ENCODE results near the gene SUPT5H.

SUPT5H gene

GRCh38 chr19:39408392-39409207 is 36.8 kb upstream of the SUPT5H start:
- in situ Hi-C loops (cut with HindIII; ENCODE audit: low pct_ligation_motif_present, low pct_unique_long_range_greater_than_20kb, low sequenced_read_pairs), result no loop called here
- no peak for DNase-seq

- in situ Hi-C loops (cut with HindIII; ENCODE audit: low pct_ligation_motif_present, low pct_unique_long_range_greater_than_20kb, low sequenced_read_pairs), result no loop called here
- peak; percentile 60 for DNase-seq
Observed at GRCh38 chr19:39409208-39410016, 36.0 kb upstream of the SUPT5H start.

GRCh38 chr19:39410017-39410830 is 35.2 kb upstream of the SUPT5H start:
- in situ Hi-C loops (cut with HindIII; ENCODE audit: low pct_ligation_motif_present, low pct_unique_long_range_greater_than_20kb, low sequenced_read_pairs), result no loop called here
- peak; percentile 46 for DNase-seq

GRCh38 chr19:39410831-39411080 is 34.6 kb upstream of the SUPT5H start:
- in situ Hi-C loops (cut with HindIII; ENCODE audit: low pct_ligation_motif_present, low pct_unique_long_range_greater_than_20kb, low sequenced_read_pairs), result no loop called here

GRCh38 chr19:39411081-39411831 is 34.1 kb upstream of the SUPT5H start:
- peak; percentile 34 for DNase-seq
- in situ Hi-C loops (cut with HindIII; ENCODE audit: low pct_ligation_motif_present, low pct_unique_long_range_greater_than_20kb, low sequenced_read_pairs), result no loop called here

More at GRCh38 chr19:39410831-39411080, 34.6 kb upstream of the SUPT5H start:
- no peak for DNase-seq

GRCh38 chr19:39411832-39412099 is 33.6 kb upstream of the SUPT5H start:
- in situ Hi-C loops (cut with HindIII; ENCODE audit: low pct_ligation_motif_present, low pct_unique_long_range_greater_than_20kb, low sequenced_read_pairs), result no loop called here
- peak; percentile 88 for DNase-seq

- in situ Hi-C loops (cut with HindIII; ENCODE audit: low pct_ligation_motif_present, low pct_unique_long_range_greater_than_20kb, low sequenced_read_pairs), result no loop called here
- peak; percentile 98 for DNase-seq
Observed at GRCh38 chr19:39412100-39412866, 33.1 kb upstream of the SUPT5H start, which contains the start of gene PLEKHG2. PLEKHG2 (plus strand) TSS chr19:39412669; CDS start chr19:39414087, 1,418 bp downstream.

- DNase-seq, result no peak
- in situ Hi-C loops (cut with HindIII; ENCODE audit: low pct_ligation_motif_present, low pct_unique_long_range_greater_than_20kb, low sequenced_read_pairs), result no loop called here
Observed at GRCh38 chr19:39412867-39413271, 32.5 kb upstream of the SUPT5H start.

GRCh38 chr19:39413272-39413910 is 32.0 kb upstream of the SUPT5H start:
- no peak for DNase-seq
- in situ Hi-C loops (cut with HindIII; ENCODE audit: low pct_ligation_motif_present, low pct_unique_long_range_greater_than_20kb, low sequenced_read_pairs), result no loop called here

GRCh38 chr19:39413911-39414608 is 31.3 kb upstream of the SUPT5H start:
- in situ Hi-C loops (cut with HindIII; ENCODE audit: low pct_ligation_motif_present, low pct_unique_long_range_greater_than_20kb, low sequenced_read_pairs), result no loop called here
- DNase-seq, result no peak

- in situ Hi-C loops (cut with HindIII; ENCODE audit: low pct_ligation_motif_present, low pct_unique_long_range_greater_than_20kb, low sequenced_read_pairs), result no loop called here
- DNase-seq, result no peak
Observed at GRCh38 chr19:39415111-39416046, 30.0 kb upstream of the SUPT5H start.

GRCh38 chr19:39416152-39417120 is 28.9 kb upstream of the SUPT5H start:
- in situ Hi-C loops (cut with HindIII; ENCODE audit: low pct_ligation_motif_present, low pct_unique_long_range_greater_than_20kb, low sequenced_read_pairs), result no loop called here
- DNase-seq, result no peak

GRCh38 chr19:39417463-39418181 is 27.8 kb upstream of the SUPT5H start:
- in situ Hi-C loops (cut with HindIII; ENCODE audit: low pct_ligation_motif_present, low pct_unique_long_range_greater_than_20kb, low sequenced_read_pairs), result no loop called here
- DNase-seq, result no peak

GRCh38 chr19:39419003-39419402 is 26.4 kb upstream of the SUPT5H start:
- in situ Hi-C loops (cut with HindIII; ENCODE audit: low pct_ligation_motif_present, low pct_unique_long_range_greater_than_20kb, low sequenced_read_pairs), result no loop called here
- no peak for DNase-seq
